Spleen (tissue), 11 donors: Measurements from ENCODE around the gene HDAC9. TPM values are rescaled to one million over a fixed set of nuclear protein-coding genes. Genes with fewer than 3 reads are reported as not detected.
A peak's percentile ranks its signal among the peaks of the same experiment; 100 is the strongest.

ENCODE experiments used
- DNase-seq: peaks from one replicate; pipeline ENCODE4 v3.0.0-alpha.2; 2020
- H3K27ac ChIP-seq, 8 donors: fragments of 200-600 bp; sonication (generic) in 7 of 8; 1 replicate in 4 of 8; 2 replicates in 4 of 8; pipeline versions ENCODE4 v1.5.0 to v1.8.0; 2016 to 2021; ENCODE audit warnings: inconsistent platforms in 4 of 8, mild to moderate bottlenecking in 4 of 8, moderate library complexity in 1 of 8
- H3K27me3 ChIP-seq, 7 donors: fragments of 200-600 bp; sonication (generic) in 6 of 7; replicated peaks in 1 of 7; 1 replicate in 4 of 7; 2 replicates in 3 of 7; pipeline versions ENCODE4 v1.5.0 to v1.8.0; 2016 to 2021; ENCODE audit warnings: inconsistent platforms in 3 of 7, mild to moderate bottlenecking in 1 of 7
- H3K36me3 ChIP-seq, 6 donors: fragments of 200-600 bp; sonication (generic) in 5 of 6; 1 replicate in 4 of 6; 2 replicates in 2 of 6; pipeline versions ENCODE4 v1.5.0 to v1.8.0; 2016 to 2021; ENCODE audit warnings: inconsistent platforms in 2 of 6
- H3K4me1 ChIP-seq, 6 donors: fragments of 200-600 bp; sonication (generic) in 5 of 6; 1 replicate in 3 of 6; 2 replicates in 3 of 6; pipeline versions ENCODE4 v1.5.0 to v1.8.0; 2016 to 2021; ENCODE audit warnings: inconsistent platforms in 3 of 6
- H3K4me3 ChIP-seq, 8 donors: fragments of 200-600 bp; sonication (generic) in 7 of 8; 1 replicate in 4 of 8; 2 replicates in 4 of 8; pipeline versions ENCODE4 v1.5.0 to v1.8.0; 2016 to 2021; ENCODE audit warnings: inconsistent platforms in 4 of 8, mild to moderate bottlenecking in 4 of 8, moderate library complexity in 2 of 8
- H3K9me3 ChIP-seq, 8 donors: fragments of 200-600 bp; sonication (generic) in 7 of 8; 1 replicate in 4 of 8; 2 replicates in 4 of 8; pipeline versions ENCODE4 v1.5.0 to v1.8.0; 2016 to 2021; ENCODE audit warnings: inconsistent platforms in 4 of 8
- POLR2A ChIP-seq, 3 donors: fragments of 450-650 bp; IDR thresholded peaks; one replicate each; pipeline ENCODE4 v1.5.1; 2017; ENCODE audit warnings: antibody characterized with exemption in 3 of 3, mild to moderate bottlenecking in 1 of 3
- POLR2AphosphoS5 ChIP-seq, 3 donors: sonication (generic); formaldehyde crosslinking; IDR thresholded peaks; one replicate each; pipeline ENCODE4 v1.5.1; 2017; ENCODE audit warnings: antibody characterized with exemption in 3 of 3
- WGBS, 5 donors: extraction: QIAGEN DNeasy Blood & Tissue Kit in 3 of 5; methylation state at CpG; one replicate each; pipeline versions ENCODE4 v1.1.5 to v1.1.7; 2013 to 2018; 5-methylcytosine and 5-hydroxymethylcytosine counted together
- intact Hi-C: fragments of 100-400 bp; cut with DNase I; formaldehyde crosslinking; loops from one replicate; pipeline ENCODE4 v1.15.0; 2023; ENCODE audit warnings: low total_unique reads
- polyA plus RNA-seq, 3 donors: library from polyadenylated mRNA; stranded (reverse); fragments of 200-250 nt; gene quantifications; one replicate each; pipeline ENCODE4 v1.2.1, GENCODE V29; 2013
- total RNA-seq, 7 donors: library from RNA; depleted of rRNA in 3 of 7; stranded (reverse); fragments of >200 nt in 3 of 7; fragmentation: NEBNext Ultra II Directional in 4 of 7; extraction: Animal tissue kit (Norgen Biotek cat#: 25700) in 4 of 7; gene quantifications; one replicate each; pipeline versions ENCODE4 v1.1.0 to v1.2.1, GENCODE V29; 2016 to 2021
- TF ChIP-seq, protein P1 (sequence below), 11 experiments: fragments of 200-600 bp in 7 of 11; fragments of 450-650 bp in 4 of 11; sonication (generic) in 4 of 11; IDR thresholded peaks in 8 of 11; conservative IDR thresholded peaks in 3 of 11; 1 replicate in 7 of 11; 2 replicates in 4 of 11; pipeline versions ENCODE4 v1.4.0 to v1.8.0; 2016 to 2021; ENCODE audit warnings: antibody characterized with exemption in 11 of 11, inconsistent platforms in 4 of 11, mild to moderate bottlenecking in 1 of 11
- donor health status: healthy with polysubstance abuse.
- donor health status: DM: no; HTN: no; CAD: no; lungs with moderate emphysema.
- donor health status: DM: no; HTN: no; CAD: no.
- donor health status: Bipolar disorder and iron deficiency.
- donor health status: healthy.
- donor health status: DM: no; HTN: no; CAD: no.
- donor health status: DM: yes; HTN: yes; CAD: no.

The HDAC9 gene
- total and polyA plus RNA-seq, 10 donors, result 15.9 to 100 (median 66.1) TPM

DNA sequence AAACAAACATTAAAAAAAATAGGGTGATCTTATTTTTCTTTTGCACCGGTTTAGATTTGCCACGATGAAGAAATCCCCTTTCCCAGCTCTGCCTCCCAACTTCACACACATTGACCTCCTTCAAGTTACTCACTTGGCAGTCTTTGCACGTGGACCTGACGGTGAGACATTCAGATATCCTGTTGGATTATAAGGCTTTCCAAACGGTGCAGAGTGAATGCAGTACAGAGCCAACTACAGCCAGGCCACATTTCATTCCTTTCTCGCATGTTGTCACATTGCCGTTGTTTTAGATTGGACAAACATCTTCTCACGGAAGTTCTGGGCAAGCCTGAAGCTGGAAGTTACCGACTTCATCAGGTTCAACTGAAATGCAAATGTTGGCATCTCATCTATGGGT is 159.2 kb downstream of the HDAC9 start:
- H3K27me3 ChIP-seq, result no peaks in the 10 kb centered on the region

DNA sequence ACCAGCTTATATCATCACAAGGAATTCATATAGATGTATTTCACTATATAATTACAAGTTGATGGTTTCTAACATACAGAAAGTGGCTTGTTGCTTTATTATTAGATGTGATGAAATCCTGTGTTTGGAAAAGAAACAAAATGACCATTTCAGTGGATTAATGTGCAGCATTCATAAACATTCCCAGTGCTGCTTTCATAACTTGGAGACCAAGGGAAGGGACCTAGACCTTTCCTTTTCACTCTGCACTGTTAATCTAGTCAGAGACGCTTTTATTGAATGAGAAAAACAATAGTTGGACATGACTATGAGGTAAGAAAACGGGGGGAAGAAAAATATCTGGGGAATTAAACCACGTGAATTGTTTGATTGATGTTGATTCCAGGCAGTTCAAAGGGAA is 160.0 kb downstream of the HDAC9 start:
- Histone ChIP-seq H3K4me1 (peaks cover 0 to 18% (median 8%) of the 10 kb centered on the region in 6 donors), H3K4me3 (no peak overlapping the region), H3K36me3 (peaks cover 0 to 52% (median 2%) of the 10 kb centered on the region in 6 donors), H3K9me3 (no peaks in the 10 kb centered on the region), H3K27ac (peak overlapping the region in 3 of 8 donors; percentile 31 to 49 (median 42)), H3K27me3 (no peaks in the 10 kb centered on the region)
- 41 to 73% (median 59%) methylated on average over 3 of the region's 3 CpGs for WGBS, 5 donors
- intact Hi-C loops, result no loop called here
- no peak for DNase-seq
- no peak for TF ChIP-seq POLR2AphosphoS5 (IDR thresholded peaks at IDR 0.05)
- TF ChIP-seq, protein P1, sequence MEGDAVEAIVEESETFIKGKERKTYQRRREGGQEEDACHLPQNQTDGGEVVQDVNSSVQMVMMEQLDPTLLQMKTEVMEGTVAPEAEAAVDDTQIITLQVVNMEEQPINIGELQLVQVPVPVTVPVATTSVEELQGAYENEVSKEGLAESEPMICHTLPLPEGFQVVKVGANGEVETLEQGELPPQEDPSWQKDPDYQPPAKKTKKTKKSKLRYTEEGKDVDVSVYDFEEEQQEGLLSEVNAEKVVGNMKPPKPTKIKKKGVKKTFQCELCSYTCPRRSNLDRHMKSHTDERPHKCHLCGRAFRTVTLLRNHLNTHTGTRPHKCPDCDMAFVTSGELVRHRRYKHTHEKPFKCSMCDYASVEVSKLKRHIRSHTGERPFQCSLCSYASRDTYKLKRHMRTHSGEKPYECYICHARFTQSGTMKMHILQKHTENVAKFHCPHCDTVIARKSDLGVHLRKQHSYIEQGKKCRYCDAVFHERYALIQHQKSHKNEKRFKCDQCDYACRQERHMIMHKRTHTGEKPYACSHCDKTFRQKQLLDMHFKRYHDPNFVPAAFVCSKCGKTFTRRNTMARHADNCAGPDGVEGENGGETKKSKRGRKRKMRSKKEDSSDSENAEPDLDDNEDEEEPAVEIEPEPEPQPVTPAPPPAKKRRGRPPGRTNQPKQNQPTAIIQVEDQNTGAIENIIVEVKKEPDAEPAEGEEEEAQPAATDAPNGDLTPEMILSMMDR (IDR thresholded peaks at IDR 0.05 in 8 of 11, conservative IDR thresholded peaks at IDR 0.05 in 3 of 11), result no peak
- TF ChIP-seq POLR2A (IDR thresholded peaks at IDR 0.05), result no peak

More for the DNA sequence above, 159.2 kb downstream of the HDAC9 start:
- H3K4me3 ChIP-seq, result no peak overlapping the region
- 87 to 95% (median 93%) methylated on average over 9 of the region's 9 CpGs for WGBS, 5 donors
- no peak for TF ChIP-seq POLR2A (IDR thresholded peaks at IDR 0.05)
- TF ChIP-seq POLR2AphosphoS5 (IDR thresholded peaks at IDR 0.05), result no peak
- TF ChIP-seq, protein P1 (IDR thresholded peaks at IDR 0.05 in 8 of 11, conservative IDR thresholded peaks at IDR 0.05 in 3 of 11), result no peak
- intact Hi-C loops, result no loop called here
- H3K27ac ChIP-seq, result no peak overlapping the region
- peaks cover 0 to 18% (median 8%) of the 10 kb centered on the region in 6 donors for H3K4me1 ChIP-seq
- no peak for DNase-seq
- H3K9me3 ChIP-seq, result no peaks in the 10 kb centered on the region
- peaks cover 0 to 55% (median 2%) of the 10 kb centered on the region in 6 donors for H3K36me3 ChIP-seq

DNA sequence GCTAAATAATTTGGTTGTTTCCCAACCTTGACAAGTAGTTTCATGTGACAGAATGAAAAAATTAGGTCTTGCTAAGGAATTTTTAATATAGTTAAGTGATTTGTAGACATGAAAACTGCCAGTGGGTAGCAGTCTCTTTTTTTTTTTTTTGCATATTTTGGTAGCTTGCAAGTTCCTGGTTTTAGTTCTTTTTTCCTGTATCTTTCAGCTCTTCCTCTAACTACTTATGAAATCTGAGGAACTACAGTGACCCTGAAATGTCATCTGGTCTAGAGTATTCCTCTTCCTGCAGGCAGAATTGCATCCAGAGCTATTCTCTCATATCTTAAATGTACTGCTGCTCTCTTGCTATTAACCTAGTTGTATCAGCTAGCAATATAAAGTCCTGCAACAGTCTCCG is 160.4 kb downstream of the HDAC9 start:
- no peaks in the 10 kb centered on the region for H3K27me3 ChIP-seq
- DNase-seq, result no peak

DNA sequence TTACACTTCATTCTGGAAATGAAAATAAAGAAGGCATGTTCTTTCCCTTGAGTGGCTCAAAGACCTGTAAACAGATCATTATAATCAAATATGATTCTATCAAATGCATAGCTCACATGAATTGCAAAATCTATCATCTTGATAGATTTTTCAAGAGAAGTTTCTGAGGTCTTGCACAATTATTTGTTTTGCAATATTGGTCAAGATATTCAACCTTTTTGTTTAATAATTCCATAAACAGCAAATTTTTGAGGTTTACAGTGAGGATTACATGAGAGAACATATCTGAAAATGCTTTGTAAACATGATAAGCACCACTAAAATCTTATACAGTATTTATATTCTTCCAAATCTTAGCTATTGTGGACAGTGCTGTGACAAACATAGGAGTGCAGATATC is 160.8 kb downstream of the HDAC9 start:
- no peaks in the 10 kb centered on the region for H3K9me3 ChIP-seq
- TF ChIP-seq POLR2AphosphoS5 (IDR thresholded peaks at IDR 0.05) (no peak), POLR2A (IDR thresholded peaks at IDR 0.05) (no peak)
- TF ChIP-seq, protein P1 (IDR thresholded peaks at IDR 0.05 in 8 of 11, conservative IDR thresholded peaks at IDR 0.05 in 3 of 11), result no peak
- DNase-seq, result no peak
- H3K4me1 ChIP-seq, result peaks cover 0 to 18% (median 8%) of the 10 kb centered on the region in 6 donors
- no peak overlapping the region for H3K4me3 ChIP-seq
- H3K27me3 ChIP-seq, result no peaks in the 10 kb centered on the region
- H3K27ac ChIP-seq, result peak overlapping the region in 3 of 8 donors; percentile 20 to 49 (median 42)
- intact Hi-C loops, result no loop called here
- H3K36me3 ChIP-seq, result peaks cover 0 to 46% (median 0%) of the 10 kb centered on the region in 6 donors

More for the DNA sequence above, 160.4 kb downstream of the HDAC9 start:
- H3K4me1 ChIP-seq, result peaks cover 0 to 18% (median 8%) of the 10 kb centered on the region in 6 donors
- 68 to 94% (median 85%) methylated on average over 1 of the region's 1 CpG for WGBS, 5 donors
- peak overlapping the region in 3 of 8 donors; percentile 31 to 49 (median 42) for H3K27ac ChIP-seq
- H3K4me3 ChIP-seq, result no peak overlapping the region
- intact Hi-C loops, result no loop called here
- H3K36me3 ChIP-seq, result peaks cover 0 to 48% (median 0%) of the 10 kb centered on the region in 6 donors
- H3K9me3 ChIP-seq, result no peaks in the 10 kb centered on the region
- no peak for TF ChIP-seq POLR2AphosphoS5 (IDR thresholded peaks at IDR 0.05)
